SK-N-MC (cell line): ENCODE results near the gene GOLT1A.

Experiments
- EZH2 ChIP-seq: fragments of 200-600 bp; sonication (generic); IDR thresholded peaks from one replicate; pipeline ENCODE4 v1.6.1; 2017; ENCODE audit warnings: antibody characterized with exemption
- FOXP2 ChIP-seq: optimal IDR thresholded peaks from 2 replicates; pipeline ENCODE3; 2011; ENCODE audit warnings: mild to moderate bottlenecking, moderate library complexity; ENCODE audit not compliant: insufficient read depth; ENCODE audit errors: extremely low read length, control extremely low read depth
- POLR2AphosphoS5 ChIP-seq: IDR thresholded peaks from 2 replicates; pipeline ENCODE4 v1.6.1; 2012; ENCODE audit warnings: mild to moderate bottlenecking, low read depth, low read length, borderline replicate concordance

DNA sequence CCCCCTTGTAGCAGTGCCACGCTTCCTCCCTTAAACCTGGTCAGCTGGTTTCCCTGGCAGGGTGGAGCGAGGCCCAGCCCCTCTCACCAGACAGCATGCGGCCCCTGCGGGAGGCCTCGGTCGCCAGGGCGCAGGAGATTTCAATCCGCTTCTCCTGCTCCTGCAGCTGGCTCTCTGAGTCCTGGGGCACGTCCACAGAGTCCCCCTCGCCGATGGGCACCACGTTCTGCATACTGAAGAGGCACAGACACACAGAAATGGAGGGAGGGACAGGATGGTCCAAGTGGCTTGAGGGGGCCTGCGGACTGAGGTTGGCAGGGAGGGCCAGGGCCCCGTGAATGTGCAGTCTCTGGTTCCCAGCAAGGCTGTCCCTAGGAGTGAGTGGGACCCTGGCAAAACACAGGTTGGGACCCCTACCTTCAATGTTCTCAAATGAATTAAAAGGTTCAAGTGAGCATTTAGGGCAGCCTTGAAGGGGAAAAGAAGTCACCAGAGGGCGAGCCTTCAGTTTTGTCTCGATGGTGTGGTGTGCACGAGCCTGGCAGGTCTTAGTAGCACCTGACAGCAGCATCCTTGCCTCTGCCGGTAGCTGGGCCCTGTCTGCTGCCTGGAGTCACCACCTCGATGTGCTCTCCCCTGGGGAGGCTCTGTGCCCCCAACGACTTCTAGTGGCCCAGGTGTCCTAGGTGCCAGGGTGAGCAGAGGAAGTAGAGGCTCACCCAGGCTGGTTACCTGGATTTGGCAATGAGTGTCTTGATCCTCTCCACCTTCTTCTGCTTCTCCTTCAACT is 14.4 kb upstream of the GOLT1A start:
- no peak for TF ChIP-seq EZH2
- TF ChIP-seq POLR2AphosphoS5 = no peak
- TF ChIP-seq FOXP2 = no peak
